ENCODE data around the gene BCL7C.
"Not testable (repeated sequence)": the region's sequence is repeated elsewhere in the genome, so short reads cannot be mapped to it uniquely, and the experiment has no call there.

The BCL7C gene

GRCh38 chr16:30894540-30895368 is 877 bp upstream of the BCL7C start:
- DNase-seq = peak; percentile 58

GRCh38 chr16:30893417-30893743 is 497 bp downstream of the BCL7C start:
- peak; percentile 10 for DNase-seq

GRCh38 chr16:30892670-30893416 is 1.0 kb downstream of the BCL7C start:
- DNase-seq = no peak

- not testable (repeated sequence) for DNase-seq
Measured at GRCh38 chr16:30891043-30891823, 2.6 kb downstream of the BCL7C start.

GRCh38 chr16:30889721-30890120 is 4.2 kb downstream of the BCL7C start:
- DNase-seq = no peak

GRCh38 chr16:30888856-30889499 is 4.9 kb downstream of the BCL7C start:
- no peak for DNase-seq

- DNase-seq = no peak
Measured at GRCh38 chr16:30887927-30888326, 6.0 kb downstream of the BCL7C start.

GRCh38 chr16:30886145-30886544 is 7.7 kb downstream of the BCL7C start:
- DNase-seq = no peak

- DNase-seq = no peak
Measured at GRCh38 chr16:30885196-30885595, 8.7 kb downstream of the BCL7C start.

GRCh38 chr16:30884760-30885159 is 9.1 kb downstream of the BCL7C start:
- DNase-seq = no peak

GRCh38 chr16:30882429-30883310 is 11.2 kb downstream of the BCL7C start:
- DNase-seq = no peak

- no peak for DNase-seq
Measured at GRCh38 chr16:30876867-30877266, 17.0 kb downstream of the BCL7C start.

- DNase-seq = peak; percentile 60
Measured at GRCh38 chr16:30875871-30876801, 17.7 kb downstream of the BCL7C start.

- peak; percentile 89 for DNase-seq
Measured at GRCh38 chr16:30874821-30875717, 18.8 kb downstream of the BCL7C start.

GRCh38 chr16:30874244-30874820 is 19.5 kb downstream of the BCL7C start:
- DNase-seq = peak; percentile 9

GRCh38 chr16:30870904-30871303 is 23.0 kb downstream of the BCL7C start:
- DNase-seq = no peak

- DNase-seq = peak; percentile 21
Measured at GRCh38 chr16:30867747-30868146, 26.1 kb downstream of the BCL7C start.

GRCh38 chr16:30866031-30866430 is 27.8 kb downstream of the BCL7C start:
- DNase-seq = no peak

GRCh38 chr16:30863178-30863577 is 30.7 kb downstream of the BCL7C start:
- DNase-seq = not testable (repeated sequence)

Data from hematopoietic multipotent progenitor cell treated with erythropoietin and hydrocortisone succinate and interleukin-3 and kit ligand, for 8 days (in vitro differentiated cells).